Thyroid gland (tissue), 4 donors: ENCODE results near the gene TMEM222.

Experiments
- CTCF ChIP-seq, 6 experiments: fragments of 200-600 bp in 3 of 6; fragments of 450-650 bp in 3 of 6; sonication (generic) in 3 of 6; IDR thresholded peaks; one replicate each; pipeline ENCODE4 v1.5.1; 2016 to 2019; ENCODE audit warnings: antibody characterized with exemption in 6 of 6, mild to moderate bottlenecking in 2 of 6, inconsistent platforms in 1 of 6, moderate library complexity in 1 of 6
- POLR2A ChIP-seq, 2 donors: fragments of 450-650 bp; IDR thresholded peaks; one replicate each; pipeline ENCODE4 v1.6.1; 2017; ENCODE audit warnings: antibody characterized with exemption in 2 of 2, mild to moderate bottlenecking in 2 of 2, moderate library complexity in 1 of 2

DNA sequence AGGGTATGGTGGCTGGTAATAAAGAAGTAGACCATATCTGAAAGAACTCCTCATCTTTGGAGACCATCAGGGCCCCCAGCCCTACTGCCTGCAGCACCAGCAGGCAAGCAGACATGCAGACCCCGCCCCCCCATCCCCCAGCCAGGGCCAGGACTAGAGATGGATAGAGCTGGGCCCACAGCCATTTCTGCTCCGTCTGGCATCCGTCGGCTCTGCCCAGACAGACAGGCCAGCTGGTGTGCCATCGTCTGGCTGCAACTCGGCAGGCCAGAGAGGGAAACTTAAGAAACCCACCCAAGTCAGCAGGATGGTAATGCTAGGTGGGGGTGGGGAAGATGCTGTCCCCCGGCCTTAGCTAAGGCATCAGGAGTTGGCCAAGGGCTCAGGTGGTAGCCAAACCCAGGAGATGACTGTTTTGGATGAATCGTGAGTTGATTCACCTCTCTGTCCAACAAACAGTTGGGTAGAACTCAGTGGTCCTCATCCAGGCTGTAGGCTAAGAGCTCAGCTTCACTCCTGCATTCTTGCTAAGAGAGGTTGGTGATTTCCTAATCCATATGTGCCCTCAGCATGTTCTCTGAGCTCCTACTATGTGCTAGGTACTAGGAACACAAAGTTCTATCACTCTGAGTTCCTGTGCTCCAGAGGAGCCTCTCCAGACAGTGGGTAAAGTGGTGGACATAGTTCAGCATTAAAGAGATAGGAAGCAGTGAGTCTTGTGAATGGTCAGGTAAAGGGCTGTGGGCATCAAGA is 23.2 kb upstream of the TMEM222 start:
- TF ChIP-seq POLR2A (IDR thresholded peaks at IDR 0.05) (no peak), CTCF (IDR thresholded peaks at IDR 0.05) (no peak)
